Pulmonary artery endothelial cell (primary cell): ENCODE results near the gene CCL19. TPM values are rescaled to one million over a fixed set of nuclear protein-coding genes. Genes with fewer than 3 reads are reported as not detected.
"Not testable (repeated sequence)": the region's sequence is repeated elsewhere in the genome, so short reads cannot be mapped to it uniquely, and the experiment has no call there.

ENCODE experiments used
- DNase-seq: peaks from one replicate; pipeline ENCODE4 v3.0.0-alpha.2; 2011; ENCODE audit warnings: low read depth, low spot score
- total RNA-seq: library from RNA; depleted of rRNA; stranded (reverse); fragments of >200 nt; gene quantifications from 2 replicates; pipeline ENCODE4 v1.2.3, GENCODE V29; 2014

Gene CCL19
- total RNA-seq: not detected in 2 replicates

DNA sequence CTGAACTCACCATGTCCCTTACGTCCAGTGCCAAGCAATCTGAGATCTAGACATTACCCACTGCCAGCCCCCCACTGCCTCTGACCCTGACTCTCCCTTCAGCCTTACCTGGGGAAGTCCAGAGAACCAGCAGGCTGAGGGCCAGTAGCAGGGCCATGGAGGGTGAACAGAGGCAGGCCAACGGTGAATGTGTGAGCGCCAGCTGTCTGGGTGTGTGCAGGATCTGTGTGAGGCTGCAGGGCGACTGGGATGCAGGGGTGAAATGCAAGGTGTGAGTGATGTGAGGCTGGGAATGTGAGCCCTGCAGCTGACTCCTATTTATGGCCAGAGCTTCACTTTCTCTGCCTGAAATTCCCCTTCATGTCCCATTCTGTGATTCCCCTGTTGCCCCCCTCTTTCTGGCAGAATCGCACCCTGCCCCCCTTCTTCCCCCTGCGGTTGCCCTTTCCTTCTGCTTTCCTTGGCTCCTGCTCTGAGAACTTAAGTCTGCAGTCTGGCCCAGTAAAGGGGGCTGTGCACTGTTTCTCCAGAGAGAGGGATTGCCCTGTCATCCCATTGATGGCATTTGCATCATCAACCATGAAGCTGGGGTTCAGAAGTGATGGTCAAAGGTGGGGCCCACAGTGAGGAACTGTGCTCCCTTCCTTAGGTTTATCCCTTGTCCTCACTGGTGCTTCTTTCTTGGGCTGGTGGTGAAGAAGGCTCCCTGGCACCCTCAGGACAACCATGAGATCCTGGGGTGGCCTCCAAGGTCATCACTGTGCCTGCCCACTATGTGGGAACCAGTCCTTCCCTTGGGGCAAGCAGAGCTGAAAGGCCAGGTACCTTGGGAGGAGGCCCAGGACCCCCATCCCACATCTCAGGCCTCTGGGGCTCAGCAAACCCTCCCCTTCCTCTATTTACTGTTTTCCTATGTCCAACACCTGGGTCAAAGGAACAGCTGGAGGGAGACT lies at the start of gene CCL19:
Gene CCL19 (minus strand): TSS at position 294 of the 953 bp plus-strand sequence. CDS start 137 bp downstream, at position 157.
- DNase-seq: no peak

DNA sequence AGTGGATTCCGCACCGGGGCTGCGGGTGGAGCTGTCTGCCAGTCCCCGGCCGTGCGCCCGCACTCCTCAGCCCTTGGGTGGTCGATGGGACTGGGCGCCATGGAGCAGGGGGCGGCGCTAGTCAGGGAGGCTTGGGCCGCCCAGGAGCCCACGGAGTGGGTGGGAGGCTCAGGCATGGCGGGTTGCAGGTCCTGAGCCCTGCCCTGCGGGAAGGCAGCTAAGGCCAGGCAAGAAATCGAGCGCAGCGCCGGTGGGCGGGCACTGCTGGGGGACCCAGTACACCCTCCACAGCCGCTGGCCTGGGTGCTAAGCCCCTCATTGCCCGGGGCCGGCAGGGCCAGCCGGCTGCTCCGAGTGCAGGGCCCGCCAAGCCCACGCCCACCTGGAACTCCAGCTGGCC lies 49.1 kb upstream of the CCL19 start:
- not testable (repeated sequence) for DNase-seq

DNA sequence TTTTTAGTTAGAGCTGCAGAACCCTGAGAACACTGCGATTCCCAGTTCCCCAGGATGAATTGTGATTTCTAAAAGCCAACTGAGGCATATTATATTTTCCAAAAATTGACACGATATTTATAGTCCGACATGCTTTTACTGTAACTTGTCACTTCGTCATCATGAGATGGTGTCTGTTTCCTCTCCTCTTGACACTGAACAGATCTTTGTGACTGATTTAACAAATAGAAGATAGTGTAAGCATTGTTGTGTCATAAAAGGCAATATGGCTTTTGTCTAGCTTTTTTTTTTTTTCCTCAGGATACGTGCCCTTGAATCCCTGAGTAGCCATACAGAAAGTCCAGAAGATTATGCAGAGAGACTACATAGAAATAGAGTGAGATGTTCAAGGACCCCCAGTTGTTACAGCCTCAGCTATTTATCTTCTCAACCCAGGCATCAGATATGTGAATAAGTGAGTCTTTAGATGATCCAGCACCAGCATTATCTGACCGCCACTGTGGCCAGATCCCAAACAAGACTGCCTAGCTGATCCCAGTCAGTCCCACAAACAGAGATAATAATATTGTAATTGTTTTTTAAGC lies 46.7 kb upstream of the CCL19 start:
- DNase-seq: no peak

DNA sequence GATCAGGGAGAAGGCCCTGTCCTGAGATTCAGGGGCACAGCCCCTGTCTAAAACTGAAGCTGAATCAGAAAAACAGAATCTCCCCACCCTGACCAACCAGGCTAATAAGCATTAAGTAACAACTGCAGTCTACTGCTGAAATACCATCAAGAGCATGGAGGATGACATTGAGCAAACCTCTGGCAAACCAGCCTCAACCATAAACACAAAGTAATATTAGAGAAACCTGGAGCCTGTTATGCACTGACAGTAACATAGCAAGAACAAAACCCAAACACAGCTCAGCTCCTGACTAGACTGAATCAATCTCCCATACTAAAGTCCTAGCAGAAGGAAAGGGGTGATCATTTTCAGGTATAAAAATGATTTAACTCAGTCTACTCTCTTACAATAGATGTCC lies 43.6 kb upstream of the CCL19 start:
- DNase-seq: no peak

DNA sequence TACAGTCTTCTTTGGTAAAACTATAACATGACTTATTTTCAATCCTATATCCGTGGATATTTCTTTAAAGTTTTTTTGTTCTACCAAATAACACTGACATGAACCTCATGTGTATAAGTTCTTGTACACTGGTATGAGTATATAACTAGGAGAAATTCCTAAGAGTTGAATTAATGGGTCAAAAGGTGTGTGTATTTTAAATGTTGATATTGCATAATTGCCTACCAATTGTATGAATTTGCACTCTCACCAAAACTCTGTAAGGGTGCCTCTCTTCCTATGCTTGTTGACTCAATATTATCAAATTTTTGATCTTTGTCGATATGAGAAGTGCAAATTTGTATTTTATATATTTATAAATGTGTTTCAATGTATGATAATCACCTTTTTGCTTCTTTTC lies 41.8 kb upstream of the CCL19 start:
- no peak for DNase-seq

DNA sequence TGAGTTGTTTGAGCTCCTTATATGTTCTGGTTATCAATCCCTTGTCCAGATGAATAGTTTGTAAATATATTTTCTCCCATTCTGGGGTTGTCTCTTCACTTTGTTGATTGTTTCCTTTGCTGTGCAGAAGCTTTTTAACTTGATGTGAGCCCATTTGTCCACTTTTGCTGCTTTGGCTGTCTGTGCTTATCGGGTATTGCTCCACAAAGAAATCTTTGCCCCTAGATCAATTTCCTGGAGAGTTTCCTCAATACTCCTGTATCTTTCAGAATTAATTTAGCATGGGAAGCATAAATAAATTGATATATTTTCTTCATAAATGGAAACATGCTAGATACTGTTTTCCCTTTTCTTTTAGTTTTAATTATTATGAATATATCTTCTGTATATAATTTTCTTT lies 41.4 kb upstream of the CCL19 start:
- DNase-seq: no peak

DNA sequence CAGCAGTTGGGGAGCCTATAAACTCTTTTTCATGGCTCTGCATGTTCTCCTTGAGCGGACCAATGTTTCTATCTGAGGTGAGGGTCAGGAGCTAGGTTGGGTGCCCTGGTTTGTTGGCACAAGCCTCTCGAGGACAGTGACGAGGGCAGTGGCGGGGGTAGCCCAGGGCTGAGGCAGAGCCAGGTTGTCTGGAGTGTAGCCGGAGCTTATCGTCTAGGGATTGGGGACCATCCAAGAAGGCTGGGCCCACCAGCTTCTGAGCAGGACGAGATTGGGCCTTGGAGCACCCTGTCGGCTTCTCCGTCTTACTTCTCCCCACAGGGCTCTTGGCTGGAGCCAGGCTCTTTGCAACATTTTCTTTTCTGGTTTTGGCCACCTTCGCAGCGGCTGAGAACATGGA lies 32.1 kb upstream of the CCL19 start:
- no peak for DNase-seq

DNA sequence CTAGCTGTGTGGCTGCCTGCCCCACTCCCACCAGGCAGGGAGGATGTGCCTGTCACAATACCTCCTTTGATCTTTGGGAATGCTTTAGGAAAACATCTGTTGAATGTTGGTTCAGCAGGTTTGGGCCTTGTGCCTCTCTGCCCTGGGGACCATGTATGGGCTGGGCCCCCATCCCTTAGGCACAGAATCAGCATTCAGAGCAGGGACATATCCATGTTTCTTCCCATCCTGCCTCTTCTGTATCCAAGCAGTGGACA lies 28.6 kb upstream of the CCL19 start:
- not testable (repeated sequence) for DNase-seq

DNA sequence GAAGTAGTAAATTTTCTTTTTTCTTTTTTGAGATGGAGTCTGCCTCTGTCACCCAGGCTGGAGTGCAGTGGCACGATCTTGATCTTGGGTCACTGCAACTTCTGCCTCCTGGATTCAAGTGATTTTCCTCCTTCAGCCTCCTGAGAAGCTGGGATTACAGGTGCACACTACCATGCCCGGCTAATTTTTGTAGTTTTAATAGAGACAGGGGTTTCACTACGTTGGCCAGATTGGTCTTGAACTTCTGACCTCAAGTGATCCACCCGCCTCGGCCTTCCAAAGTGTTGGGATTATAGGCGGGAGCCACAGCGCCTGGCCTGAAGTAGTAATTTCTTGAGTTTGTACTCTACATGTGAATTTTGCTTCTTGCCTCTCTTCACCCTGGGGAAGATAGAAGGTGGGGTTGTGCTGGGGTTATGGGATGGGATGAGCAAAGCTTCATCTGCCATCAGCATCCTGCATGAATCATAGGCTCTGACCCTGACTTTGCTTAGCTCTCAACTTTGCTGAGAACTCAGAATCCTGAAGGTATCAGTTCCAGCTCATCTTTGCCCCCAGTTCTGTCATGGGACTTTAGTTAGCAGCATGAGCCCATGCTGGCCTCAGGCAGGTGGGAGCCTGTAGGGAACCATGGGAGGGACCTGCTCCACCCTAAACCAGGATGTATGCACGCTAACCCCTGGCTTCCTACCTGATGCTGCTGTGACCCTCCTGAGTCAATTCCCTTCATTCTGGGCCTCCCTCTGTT lies 28.1 kb upstream of the CCL19 start:
- DNase-seq: no peak

DNA sequence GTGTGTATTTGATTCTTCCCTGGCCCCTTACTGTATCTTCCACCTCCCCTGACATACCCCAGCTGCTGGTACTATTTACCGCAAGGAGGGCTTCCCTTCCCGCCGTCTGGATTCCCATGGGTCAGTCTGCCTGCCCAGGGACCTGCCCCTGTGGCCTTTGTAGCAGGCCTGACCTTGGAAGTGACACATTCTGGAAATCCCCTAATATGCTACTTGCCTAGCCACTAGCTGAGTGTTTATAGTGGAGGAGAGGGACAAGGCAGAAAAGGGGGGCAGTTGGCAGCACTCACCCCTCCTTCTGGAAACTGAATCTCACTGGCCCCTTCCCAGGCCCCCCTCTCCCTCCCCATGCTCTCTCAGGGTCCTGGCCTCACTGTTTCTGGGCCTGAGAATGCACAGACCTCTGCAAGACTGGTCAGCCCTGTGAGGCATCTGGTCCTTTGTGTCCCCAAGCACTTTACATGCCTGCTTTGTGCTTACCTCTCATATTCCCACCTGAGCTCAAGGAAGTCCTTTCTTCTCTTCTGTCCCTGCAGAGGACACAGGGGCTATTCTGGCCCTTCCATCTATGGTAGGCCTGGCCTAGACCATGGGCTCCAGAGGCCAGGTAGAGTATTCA lies 27.0 kb upstream of the CCL19 start:
- no peak for DNase-seq

DNA sequence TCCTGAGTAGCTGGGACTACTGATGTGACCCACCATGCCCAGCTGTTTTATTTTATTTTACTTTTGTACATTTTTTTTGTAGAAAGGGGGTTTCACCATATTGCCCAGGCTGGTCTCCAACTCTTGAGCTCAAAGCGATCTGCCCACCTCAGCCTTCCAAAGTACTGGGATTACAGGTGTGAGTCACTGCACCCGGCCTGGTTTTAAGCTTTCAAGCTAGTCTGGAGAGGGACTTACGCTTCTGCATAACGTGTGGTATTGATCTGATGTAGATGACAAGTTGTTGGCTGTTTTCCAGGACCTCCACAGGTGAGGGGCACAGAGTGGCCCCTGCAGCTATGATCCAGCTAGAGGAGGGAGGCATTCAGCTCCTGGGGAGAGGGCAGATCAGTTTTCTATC lies 25.6 kb upstream of the CCL19 start:
- no peak for DNase-seq

DNA sequence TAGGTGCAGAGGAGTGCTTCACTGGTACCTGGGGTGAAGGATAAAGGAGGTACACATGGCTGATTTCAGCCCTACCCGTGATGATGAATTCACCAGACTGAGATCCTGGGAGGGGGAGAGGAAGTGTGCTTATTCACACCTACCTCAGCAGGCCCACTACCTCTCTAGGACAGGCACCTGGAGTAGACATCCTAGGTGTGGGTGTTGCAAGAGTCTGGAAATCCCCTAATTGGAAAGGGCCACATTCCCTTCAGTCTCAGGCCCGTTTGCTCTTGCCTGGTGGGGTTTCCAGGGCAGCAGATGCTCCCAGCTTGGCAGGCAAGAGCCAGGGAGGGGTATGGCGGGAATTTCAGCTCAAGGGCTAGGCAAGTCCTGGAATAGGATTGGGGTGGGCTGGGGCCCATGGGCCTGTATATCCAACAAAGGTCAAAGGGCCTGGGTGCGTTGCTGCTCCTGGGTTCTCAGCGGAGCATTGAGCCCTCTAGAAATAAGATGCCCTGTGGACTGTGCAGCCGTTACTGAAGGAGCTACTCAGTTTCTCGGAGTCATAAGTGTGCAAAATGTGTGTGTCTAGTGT lies 24.7 kb upstream of the CCL19 start:
- no peak for DNase-seq

DNA sequence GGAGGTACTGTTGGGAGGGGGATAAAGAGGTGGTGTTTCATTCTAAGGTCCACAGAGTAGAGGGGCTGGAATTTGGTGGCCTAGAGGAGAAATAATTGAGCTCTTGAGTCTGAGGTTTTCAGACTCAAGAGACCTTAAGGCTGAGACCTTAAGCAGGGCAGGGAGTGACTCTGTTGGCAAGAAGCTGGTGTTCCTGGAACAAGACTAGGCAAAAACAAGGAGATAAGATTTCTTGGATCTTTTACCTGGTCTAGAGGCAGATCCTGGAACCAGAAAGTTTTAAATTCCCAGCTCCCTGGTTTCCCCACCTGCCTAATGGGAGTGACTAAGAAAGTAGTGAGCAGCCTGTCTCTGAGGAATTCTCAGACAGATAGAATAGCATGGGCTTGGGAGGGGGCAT lies 22.9 kb upstream of the CCL19 start:
- DNase-seq: no peak

DNA sequence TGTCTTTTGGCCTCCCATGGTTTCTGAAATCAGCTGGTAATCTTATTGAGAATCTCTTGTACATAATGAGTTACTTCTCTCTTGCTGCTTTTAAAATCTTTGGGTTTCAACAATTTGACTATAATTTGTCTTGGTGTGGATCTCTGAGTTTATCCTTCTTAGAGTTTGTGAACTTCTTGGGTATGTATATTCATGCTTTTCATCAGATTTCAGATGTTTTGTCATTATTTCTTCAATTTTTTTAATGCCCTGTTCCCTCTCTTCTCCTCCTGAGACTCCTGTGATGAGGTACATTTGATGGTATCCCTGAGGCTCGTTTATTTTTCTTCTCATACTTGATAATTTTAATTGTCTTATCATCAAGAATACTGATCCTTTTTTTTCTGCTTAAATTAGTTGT lies 21.1 kb upstream of the CCL19 start:
- no peak for DNase-seq

DNA sequence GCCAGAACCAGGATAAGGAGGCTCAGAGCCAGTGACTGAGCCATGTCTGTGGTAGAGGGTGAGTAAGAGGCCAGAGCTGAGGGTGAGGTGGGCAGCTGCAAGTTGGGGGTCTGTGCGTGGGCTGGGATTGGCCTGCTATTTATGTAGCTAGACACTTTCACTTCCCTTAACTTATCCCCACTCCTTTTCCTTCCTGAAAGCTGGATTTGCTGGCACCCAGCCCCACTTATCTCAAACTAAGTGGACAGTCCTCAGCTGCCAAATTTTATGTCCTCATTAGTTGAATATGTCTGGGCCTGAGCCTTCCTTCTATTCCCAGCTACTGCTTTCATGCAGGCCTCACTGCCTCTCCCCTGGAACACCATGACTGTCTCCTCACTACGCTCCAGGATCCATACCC lies 18.9 kb upstream of the CCL19 start, which contains the start of gene CCL21:
Gene CCL21 (minus strand): TSS at position 114 of the 400 bp plus-strand sequence. CDS start 70 bp downstream, at position 44.
- no peak for DNase-seq

DNA sequence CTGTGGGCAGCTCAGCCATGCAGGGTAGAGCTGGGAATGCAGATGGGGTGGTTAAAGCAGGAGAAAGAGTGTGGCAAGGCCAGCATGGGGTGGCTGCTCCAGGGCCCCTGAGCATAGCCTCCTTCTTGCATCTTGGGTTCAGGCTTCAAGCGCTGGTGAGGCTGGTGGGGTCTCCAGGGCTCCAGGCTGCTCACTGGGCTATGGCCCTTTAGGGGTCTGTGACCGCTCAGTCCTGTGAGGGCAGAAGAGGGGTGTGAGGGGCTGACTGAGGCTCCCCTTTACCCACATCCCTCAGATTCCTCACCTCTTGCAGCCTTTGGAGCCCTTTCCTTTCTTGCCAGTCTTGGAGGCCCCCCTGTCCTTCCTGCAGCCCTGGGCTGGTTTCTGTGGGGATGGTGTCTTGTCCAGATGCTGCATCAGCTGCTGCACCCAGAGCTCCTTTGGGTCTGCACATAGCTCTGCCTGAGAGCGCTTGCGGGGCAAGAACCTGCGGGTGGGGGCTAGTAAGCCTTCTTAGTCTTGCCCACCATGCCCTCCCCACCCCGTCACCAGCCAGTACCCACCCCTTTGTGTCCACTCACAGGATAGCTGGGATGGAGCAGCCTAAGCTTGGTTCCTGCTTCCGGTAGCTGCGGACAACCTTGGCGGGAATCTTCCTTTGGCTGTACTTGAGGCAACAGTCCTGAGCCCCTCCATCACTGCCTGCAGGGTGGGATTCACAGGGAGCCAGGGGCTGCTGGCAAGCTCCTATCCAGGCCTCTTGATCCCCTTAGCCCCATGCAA lies 18.3 kb upstream of the CCL19 start:
- DNase-seq: no peak

DNA sequence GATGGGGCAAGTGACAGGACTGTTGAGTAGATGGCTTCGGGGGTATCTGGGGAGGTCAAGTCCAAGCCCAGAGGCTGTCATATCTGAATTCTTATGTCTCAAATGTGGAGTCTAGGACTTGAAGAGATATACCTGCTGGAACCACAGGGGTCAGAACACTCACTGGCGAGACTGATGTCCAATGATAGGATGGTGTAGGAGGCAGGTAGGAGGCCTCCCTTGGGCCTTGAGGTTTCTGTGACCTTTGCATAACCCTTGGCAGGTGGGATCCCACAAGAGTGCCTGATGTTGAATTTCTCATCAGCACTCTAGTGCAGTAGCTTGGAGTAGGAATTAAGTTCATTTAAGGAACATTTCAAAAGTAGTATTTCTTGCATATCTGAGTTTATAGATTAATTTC lies 16.1 kb upstream of the CCL19 start:
- DNase-seq: no peak

DNA sequence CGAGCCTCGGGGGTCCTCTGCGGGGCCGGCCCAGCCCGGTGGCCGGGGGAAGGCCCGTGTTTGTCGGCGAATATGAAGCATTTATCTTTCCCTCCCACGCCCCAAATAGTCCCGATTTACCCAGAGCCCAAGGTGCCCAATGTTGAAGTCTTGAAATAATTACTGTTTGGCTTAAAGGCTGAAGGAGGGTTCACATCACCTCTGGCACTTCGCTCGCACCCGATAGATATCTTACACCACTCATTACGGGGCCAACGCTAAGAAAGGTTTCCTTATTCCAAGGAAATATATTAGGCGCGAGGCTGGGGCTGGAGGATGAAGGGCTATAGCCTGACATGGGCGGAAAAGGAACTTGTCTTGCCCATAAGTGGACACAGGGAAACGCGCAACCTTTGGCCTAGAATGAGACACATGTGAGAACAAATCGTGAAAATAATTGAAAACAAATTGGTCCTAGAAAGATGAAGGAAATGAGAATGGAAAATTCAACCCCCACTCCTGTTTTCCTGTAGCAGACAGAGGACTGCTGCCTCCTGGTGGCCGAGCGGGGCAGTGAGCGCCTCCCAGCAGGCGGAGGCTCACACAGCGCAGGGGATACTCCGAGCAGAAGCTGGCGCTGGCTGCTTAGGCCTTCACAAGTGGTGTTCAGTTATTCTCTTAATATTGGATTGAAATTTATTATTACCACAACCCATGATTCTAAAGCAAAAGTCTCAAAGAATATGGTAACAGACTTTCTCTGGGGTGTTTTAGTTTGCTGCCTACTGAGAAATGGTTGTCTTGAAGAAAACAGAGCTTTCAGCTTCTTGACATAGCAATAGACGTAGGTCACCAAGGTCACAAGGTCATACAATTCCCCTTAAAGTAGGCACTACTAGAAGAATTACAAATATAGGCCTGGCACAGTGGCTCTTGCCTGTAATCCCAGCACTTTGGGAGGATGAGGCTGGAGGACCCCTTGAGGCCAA lies 11.0 kb upstream of the CCL19 start:
- DNase-seq: peak; percentile 44

DNA sequence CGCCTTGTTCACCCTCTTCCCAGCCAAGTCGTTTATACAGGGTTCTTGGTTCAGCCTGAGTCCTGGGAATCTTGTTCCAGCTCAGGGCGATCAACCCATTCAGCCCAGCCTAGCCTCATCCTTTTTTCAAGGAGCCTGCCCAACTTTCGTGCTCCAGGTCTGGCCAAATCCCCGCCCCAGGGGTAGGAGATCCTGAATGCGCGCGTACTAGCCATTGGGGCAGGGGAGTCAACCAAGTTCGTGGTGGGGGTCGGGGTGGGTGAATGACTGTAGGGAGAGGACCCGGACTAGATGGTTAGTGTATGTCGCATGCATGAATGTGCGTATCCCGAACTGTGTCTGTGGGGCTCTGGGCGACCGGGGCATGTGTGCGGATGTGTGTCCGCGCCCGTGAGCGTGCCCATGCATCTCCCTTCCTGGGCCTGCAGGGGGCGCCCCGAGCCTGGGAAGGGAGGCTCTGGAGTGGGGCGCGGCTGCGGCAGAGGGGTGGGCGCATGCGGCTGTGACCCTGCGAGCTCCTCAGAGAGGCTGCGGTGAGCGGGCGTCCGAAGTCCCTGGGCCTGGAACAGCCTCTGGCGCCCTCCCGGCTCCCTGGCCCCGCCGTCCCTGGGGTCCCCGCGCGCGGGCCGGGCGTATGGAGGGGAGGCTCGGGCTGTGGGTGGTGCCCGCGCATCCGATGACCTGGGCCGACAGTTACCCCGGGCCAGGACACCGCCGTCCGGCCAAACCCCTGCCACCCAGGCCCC lies 10.1 kb upstream of the CCL19 start:
- DNase-seq: no peak
